ENCODE data around the gene CR1. TPM values are rescaled to one million over a fixed set of nuclear protein-coding genes. Genes with fewer than 3 reads are reported as not detected.
A peak's percentile ranks its signal among the peaks of the same experiment; 100 is the strongest.

CR1 gene
- total and polyA plus RNA-seq, 2 of the 8 experiments (the other 6 are each of a cell fraction or from before 2014, with no cell fraction given) = 0.15 to 0.22 TPM

- H2BK12ac ChIP-seq (ENCODE audit: low read depth, low read length) = peak overlapping the region; percentile 4; the same call in 1 of the 2 replicates
- no peaks in the 10 kb centered on the region for H3K36me3 ChIP-seq (ENCODE audit: control insufficient read depth in 2 of 4, insufficient read depth in 4 of 4, low read length in 3 of 4)
- H3K4me2 ChIP-seq (ENCODE audit: insufficient read depth in 1 of 2, low read depth in 2 of 2, low read length in 2 of 2) = no peak overlapping the region
- H3K23ac ChIP-seq (ENCODE audit: insufficient read length) = no peak overlapping the region
- H3K9ac ChIP-seq (replicated peaks in 1 of 4; ENCODE audit: extremely low read depth in 1 of 4, low read depth in 3 of 4, low read length in 3 of 4) = no peak overlapping the region
- DNase-seq (ENCODE audit: low read depth in 1 of 2, low spot score in 2 of 2) = no peak
- no peak overlapping the region for H4K5ac ChIP-seq (ENCODE audit: insufficient read length, low read depth, low read length)
- no peak overlapping the region for H4K8ac ChIP-seq (ENCODE audit: extremely low read depth, insufficient read depth, low read length)
- H2BK5ac ChIP-seq (ENCODE audit: low read depth, low read length) = no peak overlapping the region
- no peak overlapping the region for H4K91ac ChIP-seq (replicated peaks; ENCODE audit: insufficient read length, low read length)
- H3K18ac ChIP-seq (ENCODE audit: extremely low read depth, low read length) = no peak overlapping the region
- H4K20me1 ChIP-seq (replicated peaks in 1 of 2; ENCODE audit: control insufficient read depth in 1 of 2, insufficient read depth in 2 of 2, low read length in 2 of 2) = no peaks in the 10 kb centered on the region
- no peak overlapping the region for H2BK120ac ChIP-seq (replicated peaks; ENCODE audit: low read depth, low read length)
- H2AK5ac ChIP-seq (ENCODE audit: low read depth, low read length) = no peak overlapping the region
- no peak overlapping the region for H3K4ac ChIP-seq (replicated peaks; ENCODE audit: insufficient read length, low read depth, low read length)
- H3K56ac ChIP-seq (replicated peaks; ENCODE audit: insufficient read length, low read depth, low read length) = no peak overlapping the region
- peaks cover 0 to 7% (median 4%) of the 10 kb centered on the region in 4 experiments; a peak in 4 of 7 replicates for H3K4me1 ChIP-seq (replicated peaks in 1 of 4; ENCODE audit: control insufficient read depth in 3 of 4, insufficient read depth in 4 of 4, low read length in 3 of 4)
- H2BK20ac ChIP-seq (ENCODE audit: low read length) = no peak overlapping the region
- H3K4me3 ChIP-seq (ENCODE audit: extremely low read depth in 1 of 4, insufficient read depth in 2 of 4, low read depth in 3 of 4, low read length in 4 of 4) = no peak overlapping the region
- H2AFZ ChIP-seq (ENCODE audit: low read length) = no peak overlapping the region
- H3K27me3 ChIP-seq (replicated peaks in 1 of 4; ENCODE audit: control insufficient read depth in 3 of 4, extremely low read depth in 1 of 4, insufficient read depth in 3 of 4, low read length in 3 of 4) = no peaks in the 10 kb centered on the region
- H3K23me2 ChIP-seq (ENCODE audit: low read depth, low read length) = no peaks in the 10 kb centered on the region
- no peaks in the 10 kb centered on the region for H3K79me1 ChIP-seq (ENCODE audit: low read depth, low read length)
- WGBS, 2 experiments (ENCODE audit: extremely low coverage in 1 of 2, insufficient coverage in 1 of 2, insufficient read length in 1 of 2, insufficient replicate concordance in 2 of 2, low coverage in 1 of 2, low lambda C conversion rate in 2 of 2, missing lambda C conversion rate in 1 of 2) = 84% methylated on average over 8 of the region's 8 CpGs; no CpG with 5 or more reads in 1 of the 2 experiments
- ChIA-PET CTCF (ENCODE audit: partially characterized antibody) (interaction anchor here (2.2 to 2.8 kb wide), 2 partner anchors 72 to 91 kb away, joined by 6 to 8 read pairs; no protein-coding TSS in a partner anchor), POLR2A (ENCODE audit: partially characterized antibody) (no interaction called here)
- no peaks in the 10 kb centered on the region for H3K79me2 ChIP-seq (ENCODE audit: control insufficient read depth in 1 of 2, insufficient read depth in 2 of 2, low read length in 2 of 2)
- no peak for TF ChIP-seq BACH1 (IDR thresholded peaks at IDR 0.05; ENCODE audit: low read length)
- no peak for TF ChIP-seq JUN (IDR thresholded peaks at IDR 0.05; ENCODE audit: low read depth, low read length)
- no peak for TF ChIP-seq POLR2AphosphoS5 (IDR thresholded peaks at IDR 0.05; ENCODE audit: low read depth, low read length)
- peak; percentile 20 for TF ChIP-seq TAF7 (optimal IDR thresholded peaks at IDR 0.05; ENCODE audit: borderline replicate concordance, low read depth, low read length)
- FAIRE-seq = no peak
- no peak overlapping the region for H2BK15ac ChIP-seq (ENCODE audit: low read length)
- H3K14ac ChIP-seq (ENCODE audit: insufficient read length) = no peak overlapping the region
- no peaks in the 10 kb centered on the region for H3K9me3 ChIP-seq (ENCODE audit: insufficient read depth in 2 of 2, low read depth in 1 of 2, low read length in 1 of 2)
- no peak overlapping the region for H3K27ac ChIP-seq (ENCODE audit: low read depth, low read length)
These were observed 85.7 kb downstream of the CR1 start for GRCh38 chr1:207581496-207582153.
